T1000 (cell line): ENCODE data around the gene TMEM94.
"Not testable (repeated sequence)": the region's sequence is repeated elsewhere in the genome, so short reads cannot be mapped to it uniquely, and the experiment has no call there.

Source experiments
- DNase-seq: peaks from one replicate; lab custom pipeline; 2025; ENCODE audit warnings: mixed read lengths; lab: John Stamatoyannopoulos, UW

TMEM94 gene

DNA sequence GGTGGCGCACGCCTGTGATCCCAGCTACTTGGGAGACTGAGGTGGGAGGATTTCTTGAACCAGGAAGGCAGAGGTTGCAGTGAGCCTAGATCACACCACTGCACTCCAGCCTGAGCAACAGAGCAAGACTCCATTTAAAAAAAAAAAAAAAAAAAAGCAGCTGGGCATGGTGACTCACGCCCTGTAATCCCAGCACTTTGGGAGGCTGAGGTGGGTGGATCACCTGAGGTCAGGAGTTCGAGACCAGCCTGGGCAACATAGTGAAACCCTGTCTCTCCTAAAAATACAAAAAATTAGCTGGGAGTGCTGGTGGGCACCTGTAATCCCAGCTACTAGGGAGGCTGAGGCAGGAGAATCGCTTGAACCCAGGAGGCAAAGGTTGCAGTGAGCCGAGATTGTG, 10.5 kb upstream of the TMEM94 start:
- not testable (repeated sequence) for DNase-seq

DNA sequence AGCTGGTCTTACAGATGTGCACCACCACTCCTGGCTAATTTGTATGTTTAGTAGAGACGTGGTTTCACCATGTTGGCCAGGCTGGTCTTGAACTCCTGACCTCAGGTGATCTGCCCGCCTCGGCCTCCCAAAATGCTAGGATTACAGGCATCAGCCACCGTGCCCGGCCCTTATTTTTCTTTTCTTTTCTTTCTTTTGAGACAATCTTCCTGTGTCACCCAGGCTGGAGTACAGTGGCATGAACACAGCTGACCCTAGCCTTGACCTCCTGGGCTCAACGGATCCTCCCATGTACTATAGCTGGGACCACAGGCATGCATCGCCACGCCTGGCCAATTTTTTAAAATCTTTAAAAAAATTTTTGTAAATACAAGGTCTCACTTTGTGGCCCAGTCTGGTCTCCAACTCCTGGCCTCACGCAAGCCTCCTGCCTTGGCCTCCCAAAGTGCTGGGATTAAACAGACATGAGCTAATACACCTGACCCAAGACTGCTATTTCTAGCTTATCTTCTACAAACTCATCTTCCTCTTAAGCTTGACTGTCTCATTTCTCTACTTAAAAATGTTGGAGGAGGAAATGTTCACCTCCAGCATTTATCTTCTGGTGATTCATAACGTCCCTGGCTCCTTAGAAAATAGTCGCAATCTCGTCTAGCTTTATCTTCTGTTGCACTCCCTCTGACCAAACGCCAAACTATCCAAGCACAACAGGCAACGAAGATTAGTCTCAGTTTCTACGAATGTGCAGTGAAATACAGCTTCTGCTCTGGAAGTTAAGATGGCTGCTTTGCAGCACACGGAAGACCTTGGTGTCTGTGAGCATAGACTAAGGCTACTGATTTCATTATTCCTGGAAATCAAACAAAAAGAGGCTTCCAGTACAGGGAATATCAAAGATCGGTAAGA, 8.2 kb upstream of the TMEM94 start:
- DNase-seq = no peak

DNA sequence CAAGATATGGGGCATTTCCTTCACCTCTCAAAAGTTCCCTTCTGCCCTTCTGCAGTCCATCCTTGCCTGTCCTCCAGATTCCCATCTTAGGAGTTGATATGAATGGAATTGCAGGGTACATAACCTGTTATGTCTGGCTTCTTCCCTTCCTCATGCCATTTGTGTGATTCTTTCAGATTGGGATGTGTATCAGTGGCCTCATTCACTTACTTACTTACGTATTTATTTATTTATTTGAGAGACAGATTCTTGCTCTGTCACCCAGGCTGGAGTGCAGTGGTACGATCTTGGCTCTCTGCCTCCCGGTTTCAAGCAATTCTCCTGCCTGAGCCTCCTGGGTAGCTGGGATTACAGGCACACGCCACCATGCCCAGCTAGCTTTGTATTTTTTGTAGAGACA, 6.2 kb upstream of the TMEM94 start:
- no peak for DNase-seq

DNA sequence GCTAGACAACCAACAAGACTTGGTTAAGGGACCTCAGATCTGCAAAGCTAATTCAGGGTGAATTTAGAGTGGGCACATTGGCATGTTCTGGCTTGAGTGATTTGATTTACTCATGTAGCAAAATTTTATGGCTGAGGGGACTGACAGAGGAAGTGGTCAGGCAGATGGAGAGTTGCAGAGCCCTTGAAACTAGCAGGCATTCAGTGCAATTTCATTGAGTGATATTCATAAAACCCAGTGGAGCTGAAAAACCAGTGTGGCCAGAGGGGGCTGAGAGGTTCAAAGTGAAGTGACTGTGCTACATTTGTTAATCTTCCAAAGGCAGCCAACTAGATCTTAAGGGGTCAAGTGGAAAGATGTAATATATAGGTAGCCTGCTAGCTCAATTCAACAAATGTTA, 2.2 kb upstream of the TMEM94 start:
- no peak for DNase-seq

DNA sequence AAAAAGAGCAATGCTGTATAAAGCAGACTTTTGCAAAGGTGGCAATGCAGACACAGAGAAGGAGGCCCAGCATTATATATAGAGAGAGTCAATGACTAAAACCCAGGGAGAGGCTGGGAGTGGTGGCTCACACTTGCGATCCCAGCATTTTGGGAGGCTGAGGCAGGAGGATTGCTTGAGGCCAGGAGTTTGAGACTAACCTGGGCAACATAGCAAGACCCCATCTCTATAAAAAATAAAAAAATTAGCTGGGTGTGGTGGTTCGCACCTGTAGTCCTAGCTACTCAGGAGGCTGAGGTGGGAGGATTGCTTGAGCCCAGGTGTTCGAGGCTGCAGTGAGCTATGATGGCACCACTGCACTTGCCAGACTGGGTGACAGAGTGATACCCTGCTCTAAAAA, 1.8 kb upstream of the TMEM94 start:
- not testable (repeated sequence) for DNase-seq

DNA sequence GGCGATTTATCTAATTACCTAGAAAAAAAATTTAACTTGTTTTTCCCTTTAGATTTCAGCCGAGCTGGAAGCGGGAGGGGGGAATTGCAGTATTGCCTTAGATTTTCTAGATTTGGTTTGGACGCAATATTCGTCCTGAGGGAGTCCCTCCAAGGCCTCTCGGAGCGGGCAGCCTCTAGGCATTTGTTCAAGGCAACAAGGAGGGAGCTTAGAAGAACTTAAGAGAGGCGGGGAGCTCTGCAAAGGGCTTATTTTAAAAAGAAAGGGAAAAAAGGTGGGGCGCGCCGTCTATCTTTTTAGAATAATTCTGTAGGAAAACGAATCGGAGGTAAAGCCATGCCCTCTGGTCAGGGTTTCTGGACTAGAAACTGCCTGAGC, 407 bp upstream of the TMEM94 start:
- DNase-seq = no peak

DNA sequence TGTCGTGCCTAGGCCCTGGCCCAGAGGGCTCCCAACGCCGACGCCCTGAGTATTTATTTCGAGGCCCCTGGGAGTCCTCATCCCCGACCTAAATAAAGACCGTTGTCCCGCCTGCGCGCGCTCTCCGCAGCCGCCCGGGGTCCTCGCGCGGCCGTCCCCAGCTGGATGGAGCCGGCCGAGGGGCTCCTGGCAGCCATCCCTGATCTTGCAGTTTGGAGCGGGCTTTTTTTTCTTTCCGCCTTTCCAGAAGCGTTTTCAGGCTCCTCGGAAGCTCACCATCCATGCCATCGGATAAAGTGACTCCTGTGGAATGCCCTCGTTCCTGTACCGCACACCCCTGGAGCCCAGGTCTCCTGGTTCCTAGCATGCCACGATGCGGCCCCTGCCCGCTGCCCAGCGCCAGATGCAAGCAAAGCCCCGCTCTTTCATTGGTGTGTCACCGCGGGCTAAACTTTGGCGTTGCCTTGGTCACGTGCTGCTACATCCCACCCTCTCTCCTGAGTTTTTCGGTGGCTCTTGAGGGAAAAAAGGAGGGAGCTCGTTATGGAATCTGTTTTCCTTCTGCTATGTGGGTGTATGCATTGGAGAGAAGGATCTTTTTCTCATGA, 716 bp downstream of the TMEM94 start:
- peak; percentile 22 for DNase-seq

DNA sequence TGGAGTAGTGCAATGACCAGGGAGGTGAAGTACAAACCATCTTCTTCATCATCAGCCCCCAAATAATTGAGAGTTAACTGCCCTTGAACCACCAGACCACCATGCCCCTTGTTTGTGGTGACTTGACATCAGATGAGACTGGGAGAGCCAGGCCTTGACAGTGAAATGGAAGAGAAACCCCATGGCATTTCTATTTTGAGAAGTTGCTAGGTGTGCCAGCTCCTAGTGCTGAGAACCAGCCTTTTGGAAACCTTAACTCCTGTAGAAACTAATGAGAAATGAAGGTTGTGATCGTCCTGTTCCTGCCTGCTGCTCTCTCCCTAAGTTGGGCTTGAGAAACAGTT, 2.8 kb downstream of the TMEM94 start:
- DNase-seq = no peak

DNA sequence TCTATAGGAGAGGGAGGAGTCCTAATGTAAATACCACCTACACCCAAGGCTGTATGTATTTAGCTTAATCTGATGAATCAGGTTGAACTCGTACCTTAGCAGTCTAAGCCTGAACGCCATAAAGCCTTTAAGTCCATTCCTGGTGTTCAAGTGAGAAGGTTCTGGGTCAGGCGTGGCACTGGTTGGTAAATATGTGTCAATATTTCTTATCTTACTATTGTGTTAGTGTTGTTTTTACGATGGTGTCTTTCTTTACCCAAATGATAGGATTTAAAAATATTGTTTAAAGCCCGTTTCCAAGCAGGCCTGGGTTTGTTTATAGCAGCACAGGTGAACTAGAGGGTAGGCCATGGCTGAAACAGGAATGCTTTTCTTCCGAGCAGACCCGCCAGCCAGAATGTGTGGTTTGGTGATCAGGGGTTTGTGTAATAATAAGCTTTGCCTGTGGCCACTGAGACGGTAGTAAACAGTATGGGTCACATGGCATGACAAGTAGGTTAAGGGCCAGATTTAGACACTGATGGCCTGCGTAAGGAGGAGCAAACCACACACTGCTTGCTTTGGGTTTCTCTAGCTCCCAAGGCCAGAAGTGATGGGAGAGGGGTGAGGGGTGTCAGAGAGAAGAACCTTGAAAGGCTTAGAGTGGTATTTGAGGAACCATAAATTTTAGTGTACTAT, 3.3 kb downstream of the TMEM94 start:
- DNase-seq = no peak

DNA sequence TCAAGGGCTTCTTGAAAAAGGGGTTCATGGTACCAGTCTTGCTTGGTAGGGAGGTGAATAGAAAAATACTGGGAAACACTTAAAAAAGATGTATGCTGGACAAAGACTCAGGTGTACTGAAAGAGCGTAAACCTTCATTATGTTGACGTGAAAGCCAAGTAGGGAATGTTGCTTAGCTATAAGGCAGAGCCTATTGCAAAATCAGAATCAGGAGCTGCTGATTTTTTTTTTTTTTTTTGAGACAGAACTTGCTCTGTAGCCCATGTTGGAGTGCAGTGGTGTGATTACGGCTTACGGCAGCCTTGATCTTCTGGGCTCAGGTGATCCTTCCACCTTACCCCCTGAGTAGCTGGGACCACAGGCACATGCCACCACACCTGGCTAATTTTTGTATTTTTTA, 3.9 kb downstream of the TMEM94 start:
- DNase-seq = no peak

DNA sequence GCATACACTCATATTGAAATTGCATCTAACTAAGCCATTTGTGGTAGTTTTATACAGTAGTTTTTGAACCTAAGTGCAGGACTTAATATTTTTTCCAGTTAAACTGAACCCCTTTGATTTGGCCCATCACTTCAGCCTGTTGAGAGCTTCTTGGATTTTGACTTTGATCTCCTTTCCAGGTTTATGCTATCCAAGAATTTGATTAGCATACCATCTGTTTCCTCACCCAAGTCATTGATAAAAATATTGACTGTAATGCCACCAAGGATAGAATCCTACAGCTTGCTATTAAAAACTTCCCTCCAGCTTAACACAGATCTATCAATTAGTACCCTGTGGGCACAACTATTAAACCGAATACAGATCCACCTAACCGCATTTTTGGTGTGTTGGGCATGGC, 7.2 kb downstream of the TMEM94 start:
- no peak for DNase-seq

DNA sequence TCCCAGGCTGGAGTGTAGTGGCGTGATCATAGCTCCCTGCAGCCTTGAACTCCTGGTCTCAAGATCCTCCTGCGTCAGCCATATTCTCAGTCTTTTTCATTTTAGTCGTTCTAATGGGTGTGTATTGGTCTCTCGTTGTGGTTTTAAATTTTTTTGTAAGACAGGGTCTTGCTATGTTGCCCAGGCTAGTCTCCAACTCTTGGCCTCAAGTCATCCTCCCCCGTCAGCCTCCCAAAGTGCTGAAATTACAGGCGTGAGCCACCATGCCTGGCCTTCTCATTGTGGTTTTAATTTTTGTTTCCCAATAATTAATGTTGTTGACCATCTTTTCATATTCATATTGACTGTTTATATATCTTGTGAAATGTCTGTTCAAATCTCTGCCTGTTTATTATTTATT, 8.6 kb downstream of the TMEM94 start:
- no peak for DNase-seq

DNA sequence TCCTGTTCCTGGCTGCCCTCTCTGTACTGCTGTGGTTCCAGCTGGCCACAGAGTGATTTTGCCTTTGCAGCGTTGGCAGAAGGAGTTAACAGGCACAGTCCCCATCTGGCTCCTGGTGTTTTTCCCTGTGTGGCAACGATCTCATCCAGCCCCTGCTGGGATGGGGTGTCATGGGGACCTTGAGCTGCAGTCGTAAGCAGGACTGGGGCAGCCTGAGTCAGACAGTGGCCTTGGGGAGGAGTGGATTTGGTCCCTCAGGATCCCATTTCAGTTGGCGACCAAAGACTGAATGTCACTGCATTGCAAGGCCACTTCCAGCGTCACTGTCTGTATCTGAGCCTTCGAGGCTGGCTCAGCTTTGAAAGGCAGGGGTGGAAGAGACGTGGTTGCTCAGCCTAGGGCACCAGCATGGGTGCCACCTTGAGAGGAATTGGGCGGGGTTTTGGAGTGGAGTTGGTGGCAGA, 11.9 kb downstream of the TMEM94 start:
- DNase-seq = no peak

DNA sequence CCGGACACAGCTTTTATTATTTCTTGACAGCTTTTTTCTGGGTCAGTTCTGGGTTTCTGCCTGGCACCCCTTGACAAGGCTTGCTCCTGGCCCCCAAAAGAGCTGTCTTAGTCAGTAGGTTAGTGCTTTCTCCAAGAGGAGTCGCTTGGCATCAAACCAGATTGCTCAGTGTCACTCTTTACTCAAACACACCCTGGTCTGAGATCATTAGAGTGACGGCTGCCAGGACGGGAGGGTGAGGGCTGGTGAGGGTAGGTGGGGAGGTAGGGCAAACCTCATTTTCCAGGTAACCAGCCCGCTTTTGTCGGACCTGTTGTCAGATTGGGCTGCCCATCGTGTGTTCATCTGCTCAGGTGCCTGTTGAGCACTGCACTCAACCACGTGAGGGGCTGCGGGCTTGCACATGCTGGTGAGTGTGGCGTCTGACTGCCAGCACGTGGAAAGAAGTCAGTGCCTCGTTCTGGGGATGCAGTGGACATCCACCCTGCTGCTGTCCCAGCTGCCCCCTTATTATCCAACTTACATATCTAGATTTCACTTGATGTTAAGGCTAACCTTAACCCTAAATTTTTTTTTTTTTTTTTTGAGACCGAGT, 12.4 kb downstream of the TMEM94 start:
- DNase-seq = no peak

DNA sequence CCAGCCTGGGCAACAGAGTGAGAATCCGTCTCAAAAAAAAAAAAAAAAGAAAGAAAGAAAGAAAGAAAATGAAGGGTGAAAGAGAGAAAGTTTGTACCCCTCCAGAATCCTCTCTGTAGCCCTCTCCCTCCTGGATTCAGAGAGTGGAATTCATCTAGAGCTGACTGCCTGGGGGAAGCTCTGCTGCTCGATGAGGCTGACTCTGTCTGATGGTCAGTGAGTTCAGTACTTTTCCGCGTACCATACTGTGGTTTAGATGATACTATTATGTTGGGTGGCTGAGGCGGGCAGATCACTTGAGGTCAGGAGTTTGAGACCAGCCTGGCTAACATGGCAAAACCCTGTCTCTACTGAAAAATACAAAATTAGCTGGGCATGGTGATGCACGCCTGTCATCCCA, 14.8 kb downstream of the TMEM94 start:
- DNase-seq = no peak

DNA sequence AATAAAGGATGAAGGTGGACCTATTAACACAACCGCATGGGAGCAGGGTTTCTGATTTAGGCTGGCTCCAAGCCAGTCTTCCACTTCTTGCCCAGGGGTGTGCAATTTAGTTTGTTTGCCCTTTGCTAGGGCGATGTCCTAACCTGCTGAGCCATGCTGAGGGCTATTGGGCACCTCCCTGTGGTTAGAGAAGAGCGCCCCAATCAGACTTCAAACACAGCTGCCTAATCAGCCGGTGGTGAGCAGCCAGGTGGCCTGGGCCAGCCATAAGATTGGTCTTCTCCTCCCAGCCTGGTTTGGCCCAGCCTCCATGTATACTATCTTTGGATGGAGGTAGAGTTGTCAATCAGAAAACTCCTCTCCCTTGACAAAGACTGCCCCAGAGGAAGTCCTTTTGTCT, 15.7 kb downstream of the TMEM94 start:
- DNase-seq = no peak

DNA sequence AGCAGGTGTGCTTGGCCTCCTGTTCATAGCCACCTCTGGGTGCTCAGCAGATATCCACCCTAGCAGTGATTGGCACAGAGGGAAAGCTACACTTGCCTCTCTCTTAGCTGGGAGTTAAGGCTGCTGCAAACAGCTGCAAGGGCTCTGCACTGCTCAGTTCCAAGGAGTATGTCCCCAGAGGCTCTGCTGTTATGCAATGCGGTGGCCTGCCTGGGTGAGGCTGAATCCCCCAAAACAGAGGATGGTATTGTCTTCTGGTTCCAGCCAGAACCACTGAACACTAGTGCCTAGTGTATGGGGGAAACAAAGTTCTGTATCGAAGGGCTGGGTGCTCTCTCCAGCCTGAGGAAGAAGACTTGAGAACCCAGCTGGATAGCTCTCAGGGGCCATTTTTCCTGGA, 16.8 kb downstream of the TMEM94 start:
- no peak for DNase-seq

DNA sequence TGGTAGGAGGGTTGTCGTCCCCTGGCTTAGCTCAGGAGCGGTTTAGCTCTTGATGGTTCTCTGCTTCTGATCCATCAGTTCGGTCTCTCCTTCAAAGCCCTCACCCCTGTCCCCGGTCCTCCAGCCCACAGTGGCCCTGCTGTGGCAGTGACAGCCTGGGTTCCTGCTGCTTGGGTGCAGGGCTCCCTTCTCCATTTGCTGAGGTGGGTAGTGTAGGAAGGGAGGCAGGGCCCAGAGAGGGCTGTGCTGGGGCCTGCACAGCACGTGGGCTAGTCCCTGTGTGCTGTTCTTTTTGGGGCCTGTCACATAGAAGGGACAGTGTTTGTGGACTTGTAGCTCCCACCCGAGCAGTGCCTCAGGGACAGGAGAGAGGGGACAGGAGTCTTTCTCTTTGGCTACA, 18.3 kb downstream of the TMEM94 start:
- no peak for DNase-seq

DNA sequence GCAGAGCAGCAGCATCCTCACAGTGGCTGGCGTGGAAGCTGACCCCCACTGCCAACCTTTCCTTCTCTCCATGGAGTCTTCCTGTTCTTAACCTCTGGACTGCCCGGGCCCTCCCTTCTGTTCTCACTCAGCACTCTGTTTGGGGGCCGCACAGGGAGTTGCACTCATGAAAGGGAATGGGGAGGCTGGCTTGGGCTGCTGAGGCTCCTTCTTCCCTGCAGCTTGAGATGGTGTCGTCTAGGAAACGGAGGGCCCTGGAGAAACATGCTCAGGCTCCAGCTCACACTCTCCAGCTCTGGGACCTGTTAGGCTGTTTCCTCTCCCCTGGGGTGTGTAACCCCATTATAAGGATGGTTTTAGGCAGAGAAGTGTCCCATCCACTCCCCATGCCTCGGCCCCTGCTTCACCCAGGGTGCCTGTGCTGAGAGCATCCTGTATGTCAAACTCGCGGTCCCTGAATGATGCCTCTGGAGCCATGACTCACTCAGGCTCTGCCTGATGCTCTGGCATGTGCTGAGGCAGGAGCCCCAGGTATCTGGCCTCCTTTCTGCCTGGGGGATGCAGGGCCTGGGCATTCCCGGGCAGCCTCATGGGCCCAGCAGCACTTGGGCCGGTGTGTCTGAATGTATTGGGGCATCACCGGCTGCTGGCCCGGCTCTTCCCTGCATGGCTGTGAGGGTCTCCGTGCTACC, 18.9 kb downstream of the TMEM94 start:
- DNase-seq = no peak

DNA sequence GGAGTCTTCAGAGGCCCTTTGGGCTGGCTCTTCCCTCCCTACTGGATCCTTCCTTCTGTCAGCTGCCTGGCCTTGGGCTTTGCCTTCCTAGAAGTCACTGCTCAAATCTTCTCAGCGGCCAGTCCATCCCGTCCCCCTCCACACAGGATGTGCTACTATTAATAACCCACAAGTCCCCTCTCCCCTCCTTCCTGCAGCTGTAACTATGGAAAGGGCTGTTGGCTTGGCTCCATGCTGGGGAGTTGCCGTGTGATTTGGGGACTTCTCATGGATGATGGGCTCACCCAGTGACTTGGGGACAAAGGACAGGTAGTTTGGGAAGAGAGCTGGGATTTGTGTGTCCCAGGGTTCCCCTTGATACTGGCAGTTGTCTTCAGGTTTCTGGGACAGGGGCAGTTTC, 19.4 kb downstream of the TMEM94 start:
- no peak for DNase-seq

DNA sequence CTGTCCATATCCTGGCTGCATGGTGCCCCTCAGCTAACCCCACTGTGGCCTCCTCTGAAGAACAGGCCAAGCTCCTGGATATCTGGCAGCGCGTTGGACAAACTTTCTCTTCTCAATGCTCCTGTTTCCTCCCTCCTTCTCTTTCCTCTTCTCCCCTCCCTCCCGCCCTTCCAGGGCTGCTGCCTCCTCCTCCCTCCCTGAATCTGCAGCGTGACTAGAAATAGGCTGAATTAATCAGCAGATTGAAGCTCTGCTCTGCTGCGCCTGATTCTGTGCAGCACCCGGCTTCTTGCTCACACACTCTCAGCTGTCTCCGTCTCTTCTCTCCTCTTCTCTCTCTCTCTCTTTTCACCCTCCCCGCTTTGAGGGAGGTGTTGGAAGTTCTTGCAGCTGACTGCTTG, 19.8 kb downstream of the TMEM94 start:
- no peak for DNase-seq
